G401 (cell line): Measurements from ENCODE around the gene RSPO4. TPM values are rescaled to one million over a fixed set of nuclear protein-coding genes. Genes with fewer than 3 reads are reported as not detected.

Experiments
- DNase-seq: peaks from one replicate; pipeline ENCODE4 v3.0.0-alpha.2; 2015; ENCODE audit warnings: low spot score
- in situ Hi-C: cut with HindIII; loops from 2 replicates; pipeline ENCODE4 v1.10.0; 2016; ENCODE audit warnings: low sequenced_read_pairs, mixed read lengths
- total RNA-seq: library from RNA; depleted of rRNA; stranded (reverse); fragments of >200 nt; shearing (Covaris generic); gene quantifications from 2 replicates; pipeline ENCODE4 v1.2.3, GENCODE V29; 2014

The RSPO4 gene
- total RNA-seq, 1 experiment from 2014 or later, result not detected

DNA sequence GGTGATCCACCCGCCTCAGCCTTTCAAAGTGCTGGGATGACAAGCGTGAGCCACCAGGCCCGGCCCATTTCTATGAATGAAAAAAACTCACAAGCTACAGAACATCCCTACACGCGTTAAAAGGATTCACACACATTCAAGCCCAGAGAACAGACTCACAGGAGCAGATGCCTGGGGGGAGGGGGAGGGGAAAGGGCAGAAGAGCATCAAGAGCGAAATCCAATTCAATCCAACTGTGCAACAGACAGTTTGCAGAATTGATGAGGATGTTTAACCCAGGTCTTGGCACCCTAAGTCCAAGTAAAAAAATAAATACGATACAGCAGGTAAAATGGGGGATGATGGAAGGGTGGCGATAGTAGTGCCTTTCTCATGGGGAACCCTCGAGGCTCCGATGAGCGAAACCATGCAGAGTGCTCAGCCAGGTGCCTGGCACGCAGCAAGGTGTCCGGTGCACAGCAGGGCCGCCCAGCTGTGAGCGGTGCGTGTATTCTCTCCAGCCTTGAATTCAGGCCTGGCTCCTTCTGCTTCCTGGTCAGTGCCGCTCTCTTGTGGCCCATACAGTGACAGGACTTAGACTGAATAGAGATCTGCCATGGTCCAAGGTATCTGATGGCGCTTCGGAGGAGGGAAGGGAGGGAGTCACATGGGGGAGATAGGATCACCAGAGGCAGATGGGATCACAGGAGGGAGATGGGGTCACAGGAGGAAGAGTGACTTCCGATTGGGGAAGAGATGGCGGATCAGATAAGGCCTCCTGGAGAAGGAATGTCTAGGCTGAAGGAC, 50.5 kb downstream of the RSPO4 start:
- no peak for DNase-seq
- in situ Hi-C loops, result no loop called here

DNA sequence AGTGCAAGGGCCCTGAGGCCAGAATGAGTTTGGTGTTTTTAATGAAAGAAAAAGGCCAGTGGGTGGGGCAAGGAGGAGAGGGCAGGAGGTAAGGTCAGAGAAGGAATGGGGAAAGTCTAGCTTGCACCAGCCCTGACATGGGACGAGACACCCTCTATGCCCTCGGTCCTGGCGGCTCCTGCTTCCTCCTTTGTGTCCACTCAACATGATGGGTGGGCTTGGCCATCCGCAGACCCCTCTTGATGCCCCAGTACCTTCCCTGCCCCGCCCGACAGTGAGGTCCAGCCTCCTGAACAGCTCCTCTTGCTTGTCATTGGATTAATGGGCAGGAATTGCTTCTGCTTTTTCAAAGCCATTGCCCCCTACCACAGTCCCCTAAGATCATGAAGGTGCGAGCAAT, 52.4 kb downstream of the RSPO4 start:
- in situ Hi-C loops, result no loop called here

DNA sequence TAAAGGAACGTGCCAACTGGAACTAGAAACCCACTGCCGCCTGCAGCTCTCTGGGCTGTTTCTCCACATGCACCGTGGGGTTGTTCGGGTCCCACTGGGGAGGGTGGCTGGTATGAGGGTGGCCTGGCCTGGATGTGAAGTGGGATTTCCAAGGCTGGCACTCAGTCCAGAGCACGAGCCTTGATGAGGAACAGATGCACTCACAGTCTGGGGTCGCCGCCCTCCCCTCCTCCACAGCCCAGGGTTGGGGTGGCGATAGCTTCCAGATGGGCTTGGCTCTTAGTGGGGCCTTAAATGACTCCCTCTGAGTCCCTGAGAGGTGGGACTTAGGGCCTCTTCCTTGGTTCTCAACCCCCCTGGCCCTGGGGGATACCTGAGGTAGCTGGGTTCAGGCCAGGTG, 55.3 kb downstream of the RSPO4 start:
- in situ Hi-C loops, result no loop called here
- DNase-seq, result no peak

More for the DNA sequence above, 52.4 kb downstream of the RSPO4 start:
- DNase-seq, result no peak

DNA sequence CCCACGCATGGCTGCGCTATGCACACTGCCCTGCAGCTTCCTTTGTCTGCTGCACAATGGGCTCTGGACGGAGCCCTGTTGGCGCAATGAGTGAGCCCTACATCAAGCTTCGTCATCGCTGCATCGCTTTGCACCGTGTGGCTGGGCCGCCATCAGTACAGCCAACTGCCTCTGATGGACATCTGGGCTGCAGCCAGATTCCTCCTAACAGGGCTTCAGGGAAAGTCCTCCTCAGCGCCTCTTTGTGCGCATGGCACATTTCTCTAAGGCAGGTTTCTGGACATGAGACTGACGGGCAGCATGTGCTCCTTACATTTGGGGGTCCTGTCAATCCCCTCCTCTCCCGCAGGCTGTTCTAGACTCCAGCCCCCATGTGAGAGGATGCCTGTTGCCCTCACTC, 56.3 kb downstream of the RSPO4 start:
- DNase-seq, result no peak
- in situ Hi-C loops, result no loop called here

DNA sequence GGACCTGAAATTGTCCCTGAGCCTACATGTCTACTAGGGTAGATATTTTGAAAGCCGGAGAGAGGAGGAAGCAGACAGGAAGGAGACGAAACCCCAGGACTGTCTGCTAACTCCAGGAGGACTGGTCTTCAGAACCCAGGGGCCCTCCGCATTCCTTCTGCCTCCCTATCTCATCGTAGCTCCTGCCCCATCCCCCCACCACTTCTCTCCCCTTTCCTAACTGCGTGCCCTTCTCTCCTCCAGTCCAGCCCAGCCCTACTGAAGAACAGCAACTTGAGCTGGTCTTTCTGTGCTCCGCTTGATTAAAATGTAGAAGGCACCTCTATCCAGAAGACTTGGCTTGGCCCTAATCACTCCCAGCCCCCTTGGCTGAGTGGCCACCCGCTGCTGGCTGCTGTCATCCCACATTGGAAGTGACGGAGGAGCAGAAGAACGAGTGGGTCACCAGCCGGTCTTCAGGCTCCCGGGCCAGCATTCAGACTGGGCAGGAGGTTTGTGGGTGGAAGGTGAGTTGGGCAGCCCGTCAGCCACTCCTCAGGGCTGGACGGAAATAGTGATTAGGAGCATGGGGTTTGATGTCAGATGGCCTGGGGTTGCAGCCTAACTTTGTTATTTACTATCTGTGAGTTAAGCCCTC, 57.2 kb downstream of the RSPO4 start:
- in situ Hi-C loops, result no loop called here

DNA sequence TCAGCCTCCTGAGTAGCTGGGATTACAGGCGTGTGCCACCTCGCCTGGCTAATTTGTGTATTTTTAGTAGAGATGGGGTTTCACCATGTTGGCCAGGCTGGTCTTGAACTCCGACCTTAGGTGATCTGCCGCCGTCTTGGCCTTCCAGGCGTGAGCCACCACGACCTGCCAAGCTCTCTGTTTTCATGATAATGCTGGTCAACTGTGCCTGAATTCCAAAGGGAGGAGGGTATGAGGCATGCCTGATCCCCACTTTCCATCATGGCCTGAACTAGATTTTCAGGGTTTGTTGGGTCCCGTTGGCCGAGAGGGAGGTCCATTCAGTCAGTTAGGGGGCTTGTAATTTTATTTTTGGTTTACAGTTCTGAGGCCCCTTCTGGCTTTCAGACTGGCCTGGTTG, 58.0 kb downstream of the RSPO4 start:
- in situ Hi-C loops, result no loop called here
- no peak for DNase-seq

More for the DNA sequence above, 57.2 kb downstream of the RSPO4 start:
- no peak for DNase-seq

DNA sequence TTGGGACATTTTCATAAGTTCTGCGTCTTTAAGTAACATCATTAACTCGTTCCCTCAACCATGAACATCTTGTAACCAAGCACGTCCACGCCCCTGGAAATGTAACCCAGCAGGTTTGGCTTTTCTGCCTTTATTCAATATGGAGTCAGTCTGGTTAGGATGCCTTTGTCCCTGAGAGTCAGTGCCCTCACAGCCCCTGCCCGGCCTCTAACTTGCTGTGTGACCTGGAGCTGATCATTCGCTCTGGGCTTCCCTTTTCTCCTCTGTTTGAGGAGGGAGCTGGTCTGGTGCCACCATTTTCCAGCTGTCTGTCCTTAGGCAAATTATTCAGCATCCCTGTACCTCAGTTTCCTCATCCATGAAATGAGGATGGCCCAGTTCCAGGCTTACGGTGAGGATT, 59.5 kb downstream of the RSPO4 start:
- in situ Hi-C loops, result no loop called here
- no peak for DNase-seq

DNA sequence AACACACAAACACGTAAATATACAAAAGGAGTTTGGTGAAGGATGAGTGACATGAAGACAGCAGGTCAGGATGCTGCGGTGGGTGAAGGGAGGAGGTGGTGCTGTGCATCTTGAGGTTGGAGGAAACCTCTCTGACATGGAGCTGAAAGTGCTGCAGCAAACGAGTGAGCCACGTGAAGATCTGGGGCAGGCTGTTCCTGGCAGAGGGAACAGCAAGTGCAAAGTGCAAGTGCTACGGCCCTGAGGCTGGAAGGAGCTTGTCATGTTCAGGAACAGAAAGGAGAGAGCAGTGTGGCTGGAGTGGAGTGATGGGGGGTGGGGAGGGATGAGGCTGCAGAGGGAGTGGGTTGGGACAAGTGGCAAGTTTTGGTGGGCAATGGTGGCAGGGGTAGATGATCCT, 61.2 kb downstream of the RSPO4 start:
- in situ Hi-C loops, result no loop called here

DNA sequence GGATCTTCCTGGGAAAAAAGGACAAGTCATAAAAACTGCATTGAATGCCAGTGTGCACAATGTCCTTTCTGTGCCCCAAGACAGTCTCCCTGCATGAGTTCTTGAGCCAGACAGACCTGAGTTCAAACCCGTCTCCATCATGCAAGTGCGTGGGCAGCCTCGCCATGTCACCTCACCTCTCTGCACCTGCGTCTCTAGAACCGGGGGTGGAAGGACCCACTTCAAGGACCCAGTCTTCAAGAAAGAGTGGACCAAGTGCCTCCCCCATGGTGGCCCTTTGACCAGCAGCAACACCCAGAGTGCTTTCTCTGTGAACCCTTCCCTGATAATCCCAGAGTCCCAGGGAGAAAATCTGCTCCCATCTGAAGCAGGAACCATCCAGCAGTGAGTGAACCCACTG, 62.5 kb downstream of the RSPO4 start:
- DNase-seq, result no peak
- in situ Hi-C loops, result no loop called here

More for the DNA sequence above, 61.2 kb downstream of the RSPO4 start:
- DNase-seq, result no peak

DNA sequence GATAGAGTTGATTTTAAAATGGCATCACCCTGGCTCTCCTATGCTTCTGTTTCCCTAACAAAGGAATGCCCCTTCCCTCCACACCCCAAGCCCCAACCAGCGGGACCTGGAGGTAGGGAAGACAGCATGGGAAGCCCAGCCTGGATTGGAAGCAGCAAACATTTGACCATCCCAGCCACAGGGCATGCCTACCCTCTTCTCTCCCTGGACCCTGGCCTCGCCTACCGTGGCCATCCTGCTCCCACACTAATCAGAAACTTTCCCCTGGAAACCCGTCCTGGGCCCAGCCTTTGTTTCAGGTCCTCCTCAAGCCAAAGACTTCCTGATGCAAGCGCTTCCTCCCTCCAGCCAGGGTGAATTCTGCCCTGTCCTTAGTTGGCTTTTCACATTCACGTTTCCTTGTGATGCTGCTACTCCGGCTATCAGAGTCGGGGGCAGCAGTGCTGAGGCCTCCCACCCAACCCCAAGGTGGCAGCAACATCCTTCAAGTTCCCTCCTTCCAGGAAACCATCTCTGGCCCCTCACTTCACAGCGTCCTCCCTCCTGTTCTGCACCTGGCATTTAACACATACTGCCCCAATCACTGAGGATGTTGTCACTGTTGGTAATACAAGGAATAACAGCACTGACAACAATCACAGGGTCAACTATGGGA, 67.8 kb downstream of the RSPO4 start:
- no peak for DNase-seq

DNA sequence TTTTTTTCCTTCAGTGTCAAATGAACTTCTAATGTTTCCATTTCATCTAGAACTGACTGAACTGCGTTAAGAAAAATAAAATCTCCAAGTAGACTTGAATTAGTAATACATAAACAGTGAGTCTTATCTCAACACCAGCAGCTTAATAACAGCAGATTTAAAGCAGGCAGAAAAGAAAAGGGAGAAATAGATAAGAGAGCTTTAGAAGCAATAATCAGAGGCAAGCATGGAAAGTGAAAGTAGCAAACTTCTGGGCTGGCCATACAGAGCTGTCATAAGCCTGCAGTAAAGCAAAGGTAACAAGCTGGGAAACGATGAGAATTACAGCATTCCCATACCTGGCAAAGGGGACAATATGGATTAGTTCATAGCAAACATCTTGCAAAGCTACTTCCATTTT, 69.1 kb downstream of the RSPO4 start:
- in situ Hi-C loops, result no loop called here
- no peak for DNase-seq

More for the DNA sequence above, 67.8 kb downstream of the RSPO4 start:
- in situ Hi-C loops, result no loop called here

DNA sequence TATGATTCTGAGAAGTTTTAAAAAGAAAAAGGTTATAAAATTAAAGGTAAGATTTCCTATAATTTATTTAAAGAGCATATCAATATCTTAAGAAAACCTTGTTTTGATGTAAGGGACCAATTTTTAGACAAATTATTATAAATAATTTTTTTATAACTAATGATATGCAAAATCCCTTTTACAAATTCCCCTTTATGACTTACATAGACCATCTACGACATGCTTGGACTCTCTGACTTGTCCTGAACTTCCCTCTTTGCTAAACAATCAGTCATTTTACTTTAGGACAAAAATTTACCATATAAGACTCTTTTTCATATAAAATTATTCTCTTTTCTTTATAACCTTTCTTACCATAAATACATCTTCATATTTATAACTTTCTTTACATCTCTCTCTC, 70.7 kb downstream of the RSPO4 start:
- no peak for DNase-seq
- in situ Hi-C loops, result no loop called here

DNA sequence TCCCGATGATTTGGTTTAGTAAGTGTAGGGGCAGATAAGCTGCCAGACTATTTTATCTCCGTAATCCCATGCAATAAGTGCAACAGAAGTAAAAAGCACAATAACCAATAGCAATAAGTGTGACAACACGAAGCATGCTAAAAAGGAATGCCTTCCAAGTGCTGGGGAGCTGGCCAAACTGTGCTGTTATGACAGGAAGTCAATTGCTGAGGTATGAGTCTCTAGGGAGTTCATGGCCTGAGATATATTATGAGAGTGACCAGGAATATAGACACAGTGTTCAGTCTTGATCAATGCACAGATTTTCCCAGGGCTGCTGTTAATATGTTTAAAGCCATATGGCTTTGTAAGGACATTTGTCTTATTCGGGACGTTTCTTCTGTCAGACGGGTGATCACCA, 75.4 kb downstream of the RSPO4 start:
- DNase-seq, result no peak
- in situ Hi-C loops, result no loop called here

DNA sequence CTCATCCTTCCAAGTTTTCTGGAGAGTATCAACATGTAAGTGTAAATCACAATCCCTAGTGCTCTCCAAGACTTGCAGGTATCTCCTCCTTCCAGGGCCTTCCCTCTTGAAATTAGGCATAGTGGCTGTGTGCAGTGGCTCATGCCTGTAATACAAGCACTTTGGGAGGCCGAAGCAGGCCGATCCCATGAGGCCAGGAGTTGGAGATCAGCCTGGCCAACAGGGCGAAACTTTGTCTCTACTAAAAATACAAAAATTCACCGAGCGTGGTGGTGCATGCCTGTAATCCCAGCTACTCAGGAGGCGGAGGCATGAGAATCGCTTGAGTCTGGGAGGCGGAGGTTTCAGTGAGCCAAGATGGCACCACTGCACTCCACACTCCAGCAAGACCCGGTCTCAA, 76.6 kb downstream of the RSPO4 start:
- in situ Hi-C loops, result no loop called here
- DNase-seq, result no peak

DNA sequence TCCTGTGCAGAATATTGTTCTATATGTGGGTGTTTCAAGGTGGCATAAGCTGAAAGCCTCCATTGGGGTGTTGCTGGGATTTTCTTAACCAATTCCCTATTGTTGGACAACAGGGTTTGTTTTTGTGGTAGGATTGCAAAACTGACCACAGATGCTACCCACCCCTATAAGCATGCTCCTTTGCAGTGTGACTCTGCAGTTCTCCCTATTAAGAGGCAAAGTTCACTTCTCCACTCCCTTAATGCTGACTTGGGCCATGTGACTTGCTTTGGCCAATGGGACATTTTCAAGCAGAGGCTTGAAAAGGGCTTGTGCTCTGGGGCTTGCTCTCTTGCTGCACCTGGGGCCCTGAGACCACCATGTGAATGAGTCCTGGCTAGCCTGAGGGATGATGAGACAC, 77.5 kb downstream of the RSPO4 start:
- DNase-seq, result no peak

DNA sequence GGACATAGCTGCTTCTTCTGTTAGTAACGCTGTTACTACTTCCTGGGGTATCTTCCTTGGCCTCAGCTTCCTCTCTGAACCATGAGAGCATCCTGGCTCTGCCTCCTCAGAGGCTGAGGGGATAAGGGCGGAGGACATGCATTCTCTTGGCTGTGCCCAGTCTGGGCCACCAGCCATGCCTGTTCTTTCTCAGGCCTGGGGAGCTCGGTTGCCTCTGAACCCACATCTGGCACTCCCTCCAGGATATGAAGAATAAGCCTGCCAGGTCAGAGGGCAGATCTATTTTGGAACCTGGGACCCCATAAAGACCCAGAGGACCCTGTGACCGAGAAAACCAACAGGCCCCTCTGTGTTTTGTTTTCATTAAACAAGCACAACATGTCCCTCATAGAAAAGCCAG, 79.3 kb downstream of the RSPO4 start:
- DNase-seq, result no peak
- in situ Hi-C loops, result no loop called here

More for the DNA sequence above, 77.5 kb downstream of the RSPO4 start:
- in situ Hi-C loops, result no loop called here

DNA sequence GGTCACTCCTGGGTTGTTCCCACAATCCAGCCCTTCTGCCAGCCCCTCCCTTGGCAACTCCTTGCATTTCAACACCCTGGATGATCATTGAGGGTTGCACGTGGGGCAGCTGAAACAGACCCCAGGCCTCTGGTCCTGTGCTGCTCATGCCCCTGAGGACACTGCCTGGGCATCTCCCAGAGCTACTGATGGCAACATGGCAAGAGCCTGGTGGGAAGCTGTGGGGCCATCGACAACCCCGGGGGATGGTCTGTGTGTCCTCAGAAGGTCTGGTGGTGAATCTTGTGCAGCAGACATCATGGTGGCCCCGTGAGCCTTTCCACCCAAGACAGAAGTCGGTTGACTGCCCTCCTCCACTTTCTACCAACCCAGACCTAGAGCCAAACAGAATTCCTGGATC, 81.0 kb downstream of the RSPO4 start:
- in situ Hi-C loops, result no loop called here
- no peak for DNase-seq

DNA sequence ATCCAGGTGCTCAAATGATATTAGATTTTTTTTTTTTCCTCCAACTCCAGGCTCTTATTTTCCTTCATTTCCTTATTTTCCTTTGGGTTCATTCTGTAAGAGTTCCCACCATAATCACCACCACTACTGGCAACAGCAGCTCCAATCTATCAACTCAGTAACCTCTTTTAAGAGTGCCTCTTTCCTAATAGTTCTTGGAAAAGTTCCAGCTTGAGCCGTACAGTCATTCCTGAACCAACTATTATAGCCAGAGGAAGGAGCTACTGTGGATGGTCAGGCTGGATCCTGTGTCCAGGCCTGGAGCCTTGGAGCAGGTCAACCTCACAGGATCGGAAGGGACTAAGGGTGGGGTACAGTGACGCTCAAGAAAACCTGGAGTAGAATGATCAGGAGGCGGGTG, 81.8 kb downstream of the RSPO4 start:
- DNase-seq, result no peak
- in situ Hi-C loops, result no loop called here

DNA sequence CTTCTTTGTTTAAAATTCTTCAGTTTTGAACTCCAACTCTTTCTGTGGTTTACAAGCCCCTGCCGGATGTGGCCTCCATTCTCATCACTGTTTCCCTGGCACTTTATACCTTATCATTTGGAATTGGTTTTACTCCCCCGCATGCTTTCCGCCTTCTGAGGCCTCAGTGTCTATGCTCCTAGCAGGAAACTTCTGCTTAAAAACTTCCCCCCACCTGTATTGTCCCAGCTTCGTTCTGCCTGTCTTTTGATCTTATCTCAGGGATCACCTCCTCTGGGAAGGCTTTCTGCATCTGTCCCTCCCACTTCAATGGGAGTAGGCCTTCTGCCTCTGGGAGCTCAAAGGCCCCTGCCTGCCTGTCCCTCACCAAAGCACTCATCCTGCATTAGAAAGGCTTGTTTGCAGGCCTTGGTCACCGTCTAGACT, 82.6 kb downstream of the RSPO4 start:
- in situ Hi-C loops, result no loop called here
- no peak for DNase-seq

DNA sequence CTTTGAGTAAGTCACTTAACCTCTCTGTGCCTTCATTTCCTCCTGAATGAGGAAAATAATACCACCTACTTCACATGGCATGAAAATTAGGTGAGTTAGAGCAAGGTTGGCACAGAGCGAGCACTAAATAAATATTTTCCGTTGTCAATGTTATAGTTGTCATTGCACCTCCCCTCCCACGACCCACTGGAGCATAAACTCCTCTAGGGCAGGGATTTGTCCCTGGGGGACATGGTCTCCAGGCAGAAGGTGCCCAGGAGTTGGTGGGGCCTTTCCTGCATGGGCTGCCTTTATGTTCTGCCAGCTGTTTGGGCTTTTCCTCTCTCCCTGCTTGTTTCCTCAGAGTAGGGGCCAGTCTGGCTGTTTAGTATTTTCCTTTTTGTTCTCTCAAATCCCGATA, 84.7 kb downstream of the RSPO4 start:
- no peak for DNase-seq
- in situ Hi-C loops, result no loop called here
